ENCODE results near the gene PARD3.

PARD3 gene

GRCh38 chr10:34223658-34224057 lies 591.4 kb downstream of the PARD3 start:
- no peak for DNase-seq (ENCODE audit: low read depth in 2 of 2)

DNA sequence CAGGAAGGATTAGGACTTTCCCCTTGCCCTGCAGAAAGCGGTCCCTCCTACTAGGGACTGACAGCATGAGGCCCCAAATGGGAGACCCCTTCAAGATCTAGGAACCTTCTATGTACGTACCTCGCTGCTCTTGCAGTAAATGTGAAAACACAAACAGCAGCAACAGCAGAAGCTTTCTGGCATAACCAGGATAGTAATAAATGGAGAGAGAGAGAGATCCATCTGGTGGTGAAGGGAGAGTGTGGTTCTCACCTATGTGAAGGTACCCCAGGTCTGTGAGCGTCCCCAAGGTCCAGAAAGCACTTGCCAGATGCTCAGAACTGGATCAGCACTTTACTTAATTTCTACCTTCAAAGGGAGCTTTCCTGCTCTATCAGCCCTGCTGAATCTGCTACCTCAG lies 592.7 kb downstream of the PARD3 start:
- DNase-seq (ENCODE audit: low read depth in 2 of 2): no peak

- DNase-seq (ENCODE audit: low read depth in 2 of 2): no peak
These were observed 595.1 kb downstream of the PARD3 start for GRCh38 chr10:34219753-34220548.

- DNase-seq (ENCODE audit: low read depth in 2 of 2): no peak
These were observed 597.6 kb downstream of the PARD3 start for GRCh38 chr10:34217524-34217923.

DNA sequence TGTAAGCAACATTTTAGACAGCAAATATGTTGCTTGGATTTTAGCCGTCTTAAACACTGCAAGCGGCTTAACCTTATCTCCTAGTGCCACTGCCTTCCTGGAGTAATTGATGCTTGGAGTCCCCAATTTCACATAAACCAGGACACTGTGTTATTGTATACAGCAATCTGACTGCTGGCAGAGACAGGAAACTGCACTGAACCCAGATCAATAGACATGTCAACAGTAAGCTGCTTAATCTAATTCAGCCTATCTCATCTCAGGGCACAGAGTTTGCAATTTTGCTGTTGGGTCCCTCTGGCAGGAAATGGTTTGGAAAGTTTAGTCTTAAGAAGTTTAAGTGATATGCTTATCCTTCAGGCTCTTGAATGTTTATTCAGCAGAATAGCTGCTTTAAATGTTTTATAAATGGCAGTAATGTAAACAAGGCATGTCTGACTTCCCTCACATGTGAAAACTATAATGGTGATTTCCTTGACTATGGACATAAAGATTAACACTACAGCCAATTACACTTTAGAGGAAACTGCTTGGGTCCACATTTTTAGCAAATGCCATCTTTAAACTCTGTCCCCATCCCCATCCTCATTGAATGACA lies 598.6 kb downstream of the PARD3 start:
- no peak for DNase-seq (ENCODE audit: low read depth in 2 of 2)

GRCh38 chr10:34213805-34214197 lies 601.3 kb downstream of the PARD3 start:
- no peak for DNase-seq (ENCODE audit: low read depth in 2 of 2)

DNA sequence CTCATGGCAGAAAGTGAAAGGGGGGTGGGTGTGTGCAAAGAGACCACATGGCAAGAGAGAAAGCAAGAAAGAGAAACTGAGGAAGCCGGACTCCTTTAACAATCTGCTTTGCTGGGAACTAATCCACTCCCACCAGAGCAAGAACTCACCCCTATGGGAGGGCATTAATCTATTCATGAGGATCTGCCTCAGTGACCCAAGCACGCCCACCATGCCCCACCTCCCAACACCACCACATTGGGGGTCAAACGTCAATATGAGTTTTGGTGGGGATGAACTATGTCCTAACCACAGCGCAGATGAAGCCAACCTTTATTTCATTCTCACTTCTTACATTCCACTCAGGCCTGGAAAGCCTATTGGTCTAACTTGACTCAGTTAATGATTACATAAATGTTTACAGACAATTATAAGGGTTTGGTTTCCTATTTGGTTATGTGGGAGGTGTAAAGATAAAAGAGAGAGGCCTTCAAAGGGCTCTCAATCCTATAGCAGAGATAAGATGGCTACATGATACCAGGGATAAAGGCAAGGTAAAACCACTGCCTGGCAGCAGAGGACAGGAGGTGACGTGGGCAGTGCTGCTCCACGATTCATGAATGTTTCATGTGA lies 601.8 kb downstream of the PARD3 start:
- no peak for DNase-seq (ENCODE audit: low read depth in 2 of 2)

DNA sequence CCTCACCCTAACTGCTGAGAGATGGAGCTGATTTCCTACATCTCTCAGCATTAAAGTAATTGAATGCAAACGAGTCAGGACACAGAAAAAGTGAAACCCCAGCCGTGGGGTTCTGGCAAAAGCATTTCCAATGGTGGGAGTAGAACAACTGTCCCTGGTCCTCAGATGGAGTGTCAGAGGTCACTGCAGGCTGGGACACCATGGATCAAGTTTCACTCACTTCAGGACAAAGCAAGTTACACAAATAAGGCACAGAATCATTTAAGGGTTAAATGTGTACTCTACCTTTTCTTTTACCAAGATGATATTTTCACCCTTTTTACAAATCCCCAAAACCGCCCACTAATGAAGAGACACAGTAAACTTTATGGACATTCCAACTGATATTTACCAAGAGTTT lies 607.8 kb downstream of the PARD3 start:
- DNase-seq (ENCODE audit: low read depth in 2 of 2): no peak

GRCh38 chr10:34206935-34207268 lies 608.2 kb downstream of the PARD3 start:
- no peak for DNase-seq (ENCODE audit: low read depth in 2 of 2)

GRCh38 chr10:34206078-34206934 lies 608.8 kb downstream of the PARD3 start:
- no peak for DNase-seq (ENCODE audit: low read depth in 2 of 2)

DNA sequence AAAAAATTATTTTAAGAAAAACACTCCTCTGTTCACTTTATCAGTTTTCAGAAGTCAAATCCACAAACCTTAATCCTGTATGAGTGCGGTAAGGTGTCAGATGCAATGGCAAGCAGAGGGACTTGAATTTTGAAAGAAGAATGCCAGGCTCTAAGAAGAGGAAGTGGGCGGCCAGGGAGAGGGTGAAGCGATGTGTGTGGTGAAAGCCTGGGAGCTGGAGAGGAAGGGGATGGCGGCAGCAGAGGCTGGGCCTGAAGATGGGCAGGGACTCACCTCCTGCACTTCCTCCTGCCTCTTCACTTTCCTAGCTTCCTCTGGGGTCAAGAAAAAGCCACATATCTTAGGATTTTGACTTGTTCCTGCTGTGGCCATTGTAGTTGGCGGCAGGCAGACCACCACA lies 609.6 kb downstream of the PARD3 start:
- no peak for DNase-seq (ENCODE audit: low read depth in 2 of 2)

GRCh38 chr10:34203966-34204630 lies 611.0 kb downstream of the PARD3 start:
- no peak for DNase-seq (ENCODE audit: low read depth in 2 of 2)

DNA sequence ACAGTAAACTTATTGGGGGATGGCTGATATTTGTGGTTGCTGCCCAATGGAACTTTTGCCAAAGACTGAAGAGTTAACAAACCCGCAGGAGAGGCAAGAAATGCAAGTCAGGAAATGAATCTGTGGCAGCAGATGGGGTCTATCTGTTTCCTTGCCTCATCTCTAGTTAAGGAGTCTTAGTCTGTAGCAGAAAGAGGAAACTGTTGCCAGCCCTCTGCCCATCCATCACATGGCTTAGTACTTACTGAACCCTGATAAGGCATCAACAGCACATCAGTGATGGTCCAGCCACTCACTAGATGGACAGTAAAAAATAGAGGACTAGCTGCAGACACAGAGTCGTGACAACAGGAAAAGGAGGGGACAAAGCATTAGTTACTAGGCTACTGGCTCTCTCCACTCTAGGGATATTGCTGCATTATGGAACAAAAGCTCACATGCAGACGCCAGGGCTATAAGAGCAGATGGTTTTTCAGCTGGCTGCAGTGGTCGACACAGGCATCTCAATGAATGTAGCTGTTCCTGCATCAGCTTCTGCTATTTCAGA lies 614.7 kb downstream of the PARD3 start:
- no peak for DNase-seq (ENCODE audit: low read depth in 2 of 2)

GRCh38 chr10:34198953-34199352 lies 616.1 kb downstream of the PARD3 start:
- DNase-seq (ENCODE audit: low read depth in 2 of 2): no peak

DNA sequence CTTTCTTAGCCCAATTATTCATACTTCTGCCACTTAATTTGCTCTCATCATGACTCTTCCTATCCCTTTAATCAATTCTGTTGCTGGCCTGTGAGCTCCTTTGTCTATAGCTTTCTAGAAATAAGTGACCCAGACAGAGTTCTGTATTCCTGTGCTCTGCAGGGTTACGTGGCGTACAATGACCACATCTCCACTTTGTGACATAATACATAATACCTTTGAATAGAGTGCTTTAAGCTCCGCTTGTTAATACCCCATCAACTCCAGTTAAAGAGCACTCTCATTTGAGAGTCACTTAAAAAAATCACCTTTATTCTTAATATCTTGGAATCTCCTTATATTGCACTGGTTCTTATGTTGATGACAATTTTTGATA lies 619.0 kb downstream of the PARD3 start:
- no peak for DNase-seq (ENCODE audit: low read depth in 2 of 2)

DNA sequence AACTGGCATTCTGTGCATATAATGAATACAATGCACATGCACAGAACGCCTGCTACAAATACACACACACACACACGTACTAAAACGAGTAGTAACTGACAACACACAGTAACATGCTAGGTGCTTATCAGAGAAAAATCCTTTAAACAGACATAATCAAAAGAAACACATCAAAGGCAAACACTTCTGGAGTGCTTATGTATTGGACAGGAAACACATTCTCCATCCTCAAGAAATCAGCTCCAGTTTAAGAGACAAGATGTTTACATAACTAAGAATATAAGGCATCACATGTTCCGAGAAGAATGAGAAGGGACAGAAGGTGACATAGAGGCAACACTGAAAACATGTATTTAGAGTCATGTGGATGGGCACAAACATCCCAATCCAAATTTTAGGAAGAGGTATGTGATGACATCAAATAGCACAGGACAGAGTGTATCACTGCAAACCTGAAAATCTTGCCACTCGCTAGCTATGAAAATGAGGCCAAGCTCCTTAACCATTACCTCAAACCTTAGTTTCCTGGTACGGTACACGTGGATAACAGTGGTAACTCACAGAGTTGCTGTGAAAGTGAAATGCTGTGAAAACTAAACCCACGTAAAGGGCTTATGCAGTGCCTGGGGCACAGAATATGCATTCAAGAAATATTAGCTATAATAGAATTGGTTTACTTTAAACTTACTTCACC lies 619.6 kb downstream of the PARD3 start:
- no peak for DNase-seq (ENCODE audit: low read depth in 2 of 2)

GRCh38 chr10:34193931-34194626 lies 621.0 kb downstream of the PARD3 start:
- DNase-seq (ENCODE audit: low read depth in 2 of 2): no peak

DNA sequence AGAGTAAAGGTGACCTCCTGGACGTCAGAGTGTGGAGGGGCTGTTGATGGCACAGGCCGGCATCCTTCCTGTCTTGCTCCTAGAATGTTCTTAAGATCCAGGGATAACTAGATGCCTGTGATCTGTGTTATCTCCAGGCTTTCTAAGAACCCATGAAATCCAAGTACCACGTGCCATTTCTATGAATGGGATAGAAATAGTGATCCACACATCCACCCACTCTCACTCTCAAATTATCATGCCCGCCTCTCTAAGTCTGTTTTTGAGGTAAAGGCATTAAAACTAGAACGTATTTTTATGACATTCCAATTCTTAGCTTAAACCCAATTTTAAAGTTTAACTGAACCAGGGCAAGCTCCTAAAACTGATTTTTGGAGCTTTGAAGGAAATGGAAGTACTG lies 622.5 kb downstream of the PARD3 start:
- DNase-seq (ENCODE audit: low read depth in 2 of 2): no peak

DNA sequence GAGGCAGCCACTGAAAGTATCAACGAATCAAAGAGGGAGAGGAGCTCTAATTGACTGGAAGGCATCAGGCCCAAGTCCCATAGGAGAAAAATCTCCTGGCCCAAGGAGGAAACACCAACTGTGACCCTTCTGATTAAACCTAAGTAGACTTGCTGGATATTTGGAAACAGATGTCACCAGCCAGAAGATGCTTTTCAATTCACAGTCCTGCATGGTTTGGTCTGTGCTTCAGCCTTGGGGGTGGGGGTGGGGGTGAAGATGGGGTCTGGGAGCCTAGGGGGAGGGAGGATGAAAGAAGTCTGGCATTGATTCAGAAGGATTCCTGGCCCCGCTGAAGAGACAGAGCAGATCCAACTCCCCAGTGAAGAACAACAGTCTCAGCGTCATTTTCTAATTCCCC lies 623.7 kb downstream of the PARD3 start:
- DNase-seq (ENCODE audit: low read depth in 2 of 2): no peak

GRCh38 chr10:34190580-34190979 lies 624.5 kb downstream of the PARD3 start:
- no peak for DNase-seq (ENCODE audit: low read depth in 2 of 2)

All from stimulated activated CD8-positive, alpha-beta memory T cell treated with anti-CD3 and anti-CD28 coated beads, Interleukin-2, amount 100 ng/mL, for 48 hours (primary cell).